RWPE1 (cell line): ENCODE data around the gene B2M.
"Not testable (repeated sequence)": the region's sequence is repeated elsewhere in the genome, so short reads cannot be mapped to it uniquely, and the experiment has no call there.

Source experiments
- CTCF ChIA-PET: fragments of 350-600 bp; sonication (Branson Sonifier 250); formaldehyde crosslinking; extraction: SDS; loops from one replicate; lab custom pipeline; 2021; lab: Yijun Ruan, JAX
- POLR2A ChIA-PET: fragments of 400-600 bp; formaldehyde crosslinking; extraction: SDS; loops from one replicate; lab custom pipeline; 2020; ENCODE audit warnings: antibody characterized with exemption; ENCODE audit not compliant: low non-redundant PET; lab: Yijun Ruan, JAX
- DNase-seq: peaks from one replicate; pipeline ENCODE4 v3.0.0; 2012; ENCODE audit warnings: low spot score
- H3K27ac ChIP-seq: fragments of 450-650 bp; 2 replicates; pipeline ENCODE4 v1.5.1; 2017
- CTCF ChIP-seq: fragments of 450-650 bp; conservative IDR thresholded peaks from 2 replicates; pipeline ENCODE4 v1.5.1; 2017; ENCODE audit warnings: low read depth, mild to moderate bottlenecking

The B2M gene

GRCh38 chr15:44722011-44722410 is 10.7 kb downstream of the B2M start:
- POLR2A ChIA-PET, result no interaction called here
- TF ChIP-seq CTCF, result no peak
- no peak overlapping the region for H3K27ac ChIP-seq
- CTCF ChIA-PET, result no interaction called here
- DNase-seq, result no peak

- no peak for DNase-seq
- POLR2A ChIA-PET, result interaction anchor here (0.7 to 1.6 kb wide), 2 partner anchors 14 to 60 kb away, joined by 3 to 5 read pairs; no protein-coding TSS in a partner anchor
Observed at GRCh38 chr15:44726136-44726535, 14.8 kb downstream of the B2M start.

GRCh38 chr15:44726568-44727484 is 15.5 kb downstream of the B2M start:
- TF ChIP-seq CTCF, result no peak
- ChIA-PET POLR2A (interaction anchor here (0.6 to 1.6 kb wide), 4 partner anchors 14 to 63 kb away, joined by 3 to 5 read pairs (median 4); partner anchors contain the start of gene SPG11), CTCF (no interaction called here)
- peak; percentile 79 for DNase-seq
- H3K27ac ChIP-seq, result peak overlapping the region; percentile 76

More at GRCh38 chr15:44726136-44726535, 14.8 kb downstream of the B2M start:
- CTCF ChIA-PET, result no interaction called here
- peak overlapping the region; percentile 76 for H3K27ac ChIP-seq
- TF ChIP-seq CTCF, result no peak

GRCh38 chr15:44727485-44728231 is 16.3 kb downstream of the B2M start:
- POLR2A ChIA-PET, result interaction anchor here (0.6 to 1.6 kb wide), 4 partner anchors 15 to 64 kb away, joined by 4 to 5 read pairs (median 4); partner anchors contain the start of gene SPG11
- CTCF ChIA-PET, result no interaction called here
- H3K27ac ChIP-seq, result peak overlapping the region; percentile 97
- DNase-seq, result no peak
- TF ChIP-seq CTCF, result no peak

GRCh38 chr15:44728232-44728575 is 16.9 kb downstream of the B2M start:
- CTCF ChIA-PET, DNase-seq: not testable (repeated sequence)
- peak overlapping the region; percentile 97 for H3K27ac ChIP-seq
- POLR2A ChIA-PET, result interaction anchor here (1.3 to 1.4 kb wide), 2 partner anchors 17 to 65 kb away, joined by 4 to 7 read pairs; partner anchors contain the start of genes B2M, PATL2 and SPG11

- DNase-seq, result peak; percentile 97
- no peak for TF ChIP-seq CTCF
- POLR2A ChIA-PET, result interaction anchor here (1.3 to 1.4 kb wide), 2 partner anchors 17 to 65 kb away, joined by 4 to 7 read pairs; partner anchors contain the start of genes B2M, PATL2 and SPG11
- peak overlapping the region; percentile 97 for H3K27ac ChIP-seq
- CTCF ChIA-PET, result interaction anchor here (0.6 kb wide), 1 partner anchor 55 kb away, joined by 3 read pairs; no protein-coding TSS in a partner anchor
Observed at GRCh38 chr15:44728576-44729407, 17.5 kb downstream of the B2M start.
